Fibroblast of lung (primary cell): Measurements from ENCODE around the gene PIK3AP1.

Experiments used
- EZH2 ChIP-seq: IDR thresholded peaks from 2 replicates; pipeline ENCODE4 v1.5.1; 2012; ENCODE audit warnings: low read length, control low read depth, mild to moderate bottlenecking; ENCODE audit errors: missing control alignments
- TF ChIP-seq, protein P1 (sequence below), 2 donors: IDR thresholded peaks in 1 of 2; conservative IDR thresholded peaks in 1 of 2; 1 replicate in 1 of 2; 2 replicates in 1 of 2; pipeline ENCODE4 v1.5.1; 2011 to 2012; ENCODE audit warnings: low read length in 2 of 2, control low read depth in 1 of 2, inconsistent platforms in 1 of 2, low read depth in 1 of 2, mild to moderate bottlenecking in 1 of 2

DNA sequence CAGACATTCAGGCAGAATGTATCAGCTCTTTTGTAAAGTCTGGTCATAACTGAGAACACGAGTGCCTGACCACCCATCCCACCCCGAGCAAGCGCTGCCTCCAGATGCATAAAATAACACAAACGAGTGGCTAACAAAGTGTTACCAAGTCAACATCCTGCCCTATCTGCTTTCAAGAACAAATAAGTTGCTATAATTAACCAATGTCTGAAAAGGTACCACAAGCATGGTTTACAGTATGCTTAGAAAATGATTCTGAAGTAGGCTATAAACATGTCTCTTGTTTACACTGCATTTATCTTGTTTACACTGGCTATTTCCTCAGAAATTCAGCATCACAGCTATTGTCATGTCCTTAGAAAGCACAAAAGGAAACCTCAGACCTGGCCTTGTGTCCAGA, 49.5 kb downstream of the PIK3AP1 start:
- TF ChIP-seq, protein P1, sequence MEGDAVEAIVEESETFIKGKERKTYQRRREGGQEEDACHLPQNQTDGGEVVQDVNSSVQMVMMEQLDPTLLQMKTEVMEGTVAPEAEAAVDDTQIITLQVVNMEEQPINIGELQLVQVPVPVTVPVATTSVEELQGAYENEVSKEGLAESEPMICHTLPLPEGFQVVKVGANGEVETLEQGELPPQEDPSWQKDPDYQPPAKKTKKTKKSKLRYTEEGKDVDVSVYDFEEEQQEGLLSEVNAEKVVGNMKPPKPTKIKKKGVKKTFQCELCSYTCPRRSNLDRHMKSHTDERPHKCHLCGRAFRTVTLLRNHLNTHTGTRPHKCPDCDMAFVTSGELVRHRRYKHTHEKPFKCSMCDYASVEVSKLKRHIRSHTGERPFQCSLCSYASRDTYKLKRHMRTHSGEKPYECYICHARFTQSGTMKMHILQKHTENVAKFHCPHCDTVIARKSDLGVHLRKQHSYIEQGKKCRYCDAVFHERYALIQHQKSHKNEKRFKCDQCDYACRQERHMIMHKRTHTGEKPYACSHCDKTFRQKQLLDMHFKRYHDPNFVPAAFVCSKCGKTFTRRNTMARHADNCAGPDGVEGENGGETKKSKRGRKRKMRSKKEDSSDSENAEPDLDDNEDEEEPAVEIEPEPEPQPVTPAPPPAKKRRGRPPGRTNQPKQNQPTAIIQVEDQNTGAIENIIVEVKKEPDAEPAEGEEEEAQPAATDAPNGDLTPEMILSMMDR (conservative IDR thresholded peaks at IDR 0.05 in 1 of 2, IDR thresholded peaks at IDR 0.05 in 1 of 2; ENCODE audit: low read depth in 1 of 2, low read length in 2 of 2): no peak
- TF ChIP-seq EZH2: no peak
